GM12872 (cell line): ENCODE data around the gene SYT17.

Experiments used
- TF ChIP-seq, protein P1 (sequence below): IDR thresholded peaks from 3 replicates; pipeline ENCODE4 v1.5.1; 2011; ENCODE audit warnings: low read depth, mild to moderate bottlenecking, low read length, moderate library complexity; ENCODE audit not compliant: insufficient read depth

SYT17 gene

GRCh38 chr16:19227643-19228042 is 59.6 kb downstream of the SYT17 start:
- TF ChIP-seq, protein P1, sequence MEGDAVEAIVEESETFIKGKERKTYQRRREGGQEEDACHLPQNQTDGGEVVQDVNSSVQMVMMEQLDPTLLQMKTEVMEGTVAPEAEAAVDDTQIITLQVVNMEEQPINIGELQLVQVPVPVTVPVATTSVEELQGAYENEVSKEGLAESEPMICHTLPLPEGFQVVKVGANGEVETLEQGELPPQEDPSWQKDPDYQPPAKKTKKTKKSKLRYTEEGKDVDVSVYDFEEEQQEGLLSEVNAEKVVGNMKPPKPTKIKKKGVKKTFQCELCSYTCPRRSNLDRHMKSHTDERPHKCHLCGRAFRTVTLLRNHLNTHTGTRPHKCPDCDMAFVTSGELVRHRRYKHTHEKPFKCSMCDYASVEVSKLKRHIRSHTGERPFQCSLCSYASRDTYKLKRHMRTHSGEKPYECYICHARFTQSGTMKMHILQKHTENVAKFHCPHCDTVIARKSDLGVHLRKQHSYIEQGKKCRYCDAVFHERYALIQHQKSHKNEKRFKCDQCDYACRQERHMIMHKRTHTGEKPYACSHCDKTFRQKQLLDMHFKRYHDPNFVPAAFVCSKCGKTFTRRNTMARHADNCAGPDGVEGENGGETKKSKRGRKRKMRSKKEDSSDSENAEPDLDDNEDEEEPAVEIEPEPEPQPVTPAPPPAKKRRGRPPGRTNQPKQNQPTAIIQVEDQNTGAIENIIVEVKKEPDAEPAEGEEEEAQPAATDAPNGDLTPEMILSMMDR = no peak

DNA sequence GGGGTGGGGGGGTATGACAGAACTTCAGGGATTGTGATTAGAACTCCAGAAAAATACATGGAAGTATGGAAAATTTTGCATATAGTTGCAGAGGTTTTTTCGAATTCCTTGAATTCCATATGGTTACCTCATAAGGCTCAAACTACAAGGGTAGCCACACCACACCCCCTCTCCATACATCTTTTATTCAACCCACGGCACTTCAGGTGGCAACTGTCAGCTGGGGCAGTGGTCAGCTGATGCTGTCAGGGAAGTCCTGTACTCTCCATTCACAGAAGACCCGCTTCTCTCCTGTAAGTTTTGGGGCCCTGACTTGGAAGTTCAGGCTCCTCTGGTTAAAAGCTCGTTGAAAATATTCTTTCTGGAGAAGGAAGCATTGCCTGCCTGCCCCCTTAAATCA is 60.0 kb downstream of the SYT17 start:
- TF ChIP-seq, protein P1 = no peak

- TF ChIP-seq, protein P1 = no peak
These were observed 60.5 kb downstream of the SYT17 start for GRCh38 chr16:19228575-19228974.

- TF ChIP-seq, protein P1 = no peak
These were observed 62.5 kb downstream of the SYT17 start for GRCh38 chr16:19230575-19230974.

DNA sequence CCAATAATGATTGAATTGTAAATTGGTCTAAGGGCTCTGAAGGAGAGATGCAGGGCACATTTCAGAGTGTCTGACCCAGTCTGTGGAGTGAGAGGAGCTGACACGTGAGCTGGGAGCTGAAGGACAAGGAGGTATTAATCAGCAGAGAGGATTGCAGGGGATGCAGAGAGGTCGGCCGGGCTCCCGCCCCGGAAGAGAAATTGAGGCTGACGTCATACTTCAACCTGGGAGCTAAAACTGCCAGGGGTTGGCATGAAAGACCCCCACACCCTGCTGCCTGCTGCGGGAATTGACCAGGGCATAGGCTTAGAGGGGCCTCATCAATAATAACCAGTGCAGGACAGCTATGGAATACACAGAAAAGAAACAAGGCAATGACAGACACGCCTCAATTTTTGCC is 63.8 kb downstream of the SYT17 start:
- TF ChIP-seq, protein P1 = no peak

GRCh38 chr16:19232988-19233387 is 64.9 kb downstream of the SYT17 start:
- TF ChIP-seq, protein P1 = no peak

GRCh38 chr16:19235478-19235877 is 67.4 kb downstream of the SYT17 start:
- TF ChIP-seq, protein P1 = no peak

- TF ChIP-seq, protein P1 = no peak
These were observed 67.8 kb downstream of the SYT17 start for GRCh38 chr16:19235886-19236285.
